Large intestine (tissue), 12 donors: ENCODE results near the gene ISY1. TPM values are rescaled to one million over a fixed set of nuclear protein-coding genes. Genes with fewer than 3 reads are reported as not detected.
"Not testable (repeated sequence)": the region's sequence is repeated elsewhere in the genome, so short reads cannot be mapped to it uniquely, and the experiment has no call there.

ENCODE experiments used
- DNase-seq, 2 donors: peaks; one replicate each; pipeline versions ENCODE4 v3.0.0 to v3.0.0-alpha.2; 2013
- H3K27ac ChIP-seq: one replicate; pipeline ENCODE4 v1.5.1; 2013; ENCODE audit warnings: low read length
- H3K27me3 ChIP-seq: 2 replicates; pipeline ENCODE4 v1.6.1; 2013; ENCODE audit warnings: low read length; ENCODE audit not compliant: control insufficient read depth, insufficient read depth
- H3K36me3 ChIP-seq: 2 replicates; pipeline ENCODE4 v1.6.1; 2013; ENCODE audit warnings: low read length; ENCODE audit not compliant: control insufficient read depth, insufficient read depth
- H3K4me1 ChIP-seq: one replicate; pipeline ENCODE4 v1.6.1; 2013; ENCODE audit warnings: low read length; ENCODE audit not compliant: control insufficient read depth, insufficient read depth
- H3K4me3 ChIP-seq: one replicate; pipeline ENCODE4 v1.5.1; 2013; ENCODE audit warnings: low read length
- H3K9me3 ChIP-seq: one replicate; pipeline ENCODE4 v1.6.1; 2013; ENCODE audit warnings: mild to moderate bottlenecking, low read depth, low read length, moderate library complexity; ENCODE audit not compliant: control insufficient read depth
- WGBS: methylation state at CpG from one replicate; pipeline ENCODE4 v1.1.5; 2013; ENCODE audit warnings: low lambda C conversion rate; ENCODE audit not compliant: insufficient coverage; 5-methylcytosine and 5-hydroxymethylcytosine counted together
- long read RNA-seq, 11 donors: transcript quantifications; one replicate each; lab custom pipeline, GENCODE V29; 2026
- polyA plus RNA-seq: library from polyadenylated mRNA; unstranded; fragments of 120-200 nt; gene quantifications from one replicate; pipeline ENCODE4 v1.2.1, GENCODE V29; 2013

The ISY1 gene
- polyA plus RNA-seq = 28.6 TPM
- long read RNA-seq, donor 1, partial matches to known transcripts = 0 of 3 reads
- long read RNA-seq, donor 1, other reads (novel, unspliced or antisense) = 0 of 3 reads
- long read RNA-seq, donor 2, transcript ISY1-203 (11 exons, 3,842 nt) = major isoform, 7 of 16 reads
- long read RNA-seq, donor 2, partial matches to known transcripts = 7 of 16 reads
- long read RNA-seq, donor 2, other reads (novel, unspliced or antisense) = 0 of 16 reads
- long read RNA-seq, donor 3 = 0 reads
- long read RNA-seq, donor 4, partial matches to known transcripts = 0 of 3 reads
- long read RNA-seq, donor 4, other reads (novel, unspliced or antisense) = 0 of 3 reads
- long read RNA-seq, donor 5, partial matches to known transcripts = 0 of 4 reads
- long read RNA-seq, donor 5, other reads (novel, unspliced or antisense) = 0 of 4 reads
- long read RNA-seq, donor 6, transcript ISY1-203 (11 exons, 3,842 nt) = major isoform, 9 of 21 reads
- long read RNA-seq, donor 6, partial matches to known transcripts = 10 of 21 reads
- long read RNA-seq, donor 6, other reads (novel, unspliced or antisense) = 0 of 21 reads
- long read RNA-seq, donor 7, partial matches to known transcripts = 0 of 5 reads
- long read RNA-seq, donor 7, other reads (novel, unspliced or antisense) = 0 of 5 reads
- long read RNA-seq, donor 8, partial matches to known transcripts = 0 of 4 reads
- long read RNA-seq, donor 8, other reads (novel, unspliced or antisense) = 0 of 4 reads
- long read RNA-seq, donor 9, partial matches to known transcripts = 0 of 4 reads
- long read RNA-seq, donor 9, other reads (novel, unspliced or antisense) = 0 of 4 reads
- long read RNA-seq, donor 10, transcript ISY1-203 (11 exons, 3,842 nt) = major isoform, 8 of 8 reads
- long read RNA-seq, donor 10, partial matches to known transcripts = 0 of 8 reads
- long read RNA-seq, donor 10, other reads (novel, unspliced or antisense) = 0 of 8 reads
- long read RNA-seq, donor 11, transcript ISY1-203 (11 exons, 3,842 nt) = major isoform, 7 of 8 reads
- long read RNA-seq, donor 11, partial matches to known transcripts = 0 of 8 reads
- long read RNA-seq, donor 11, other reads (novel, unspliced or antisense) = 0 of 8 reads

DNA sequence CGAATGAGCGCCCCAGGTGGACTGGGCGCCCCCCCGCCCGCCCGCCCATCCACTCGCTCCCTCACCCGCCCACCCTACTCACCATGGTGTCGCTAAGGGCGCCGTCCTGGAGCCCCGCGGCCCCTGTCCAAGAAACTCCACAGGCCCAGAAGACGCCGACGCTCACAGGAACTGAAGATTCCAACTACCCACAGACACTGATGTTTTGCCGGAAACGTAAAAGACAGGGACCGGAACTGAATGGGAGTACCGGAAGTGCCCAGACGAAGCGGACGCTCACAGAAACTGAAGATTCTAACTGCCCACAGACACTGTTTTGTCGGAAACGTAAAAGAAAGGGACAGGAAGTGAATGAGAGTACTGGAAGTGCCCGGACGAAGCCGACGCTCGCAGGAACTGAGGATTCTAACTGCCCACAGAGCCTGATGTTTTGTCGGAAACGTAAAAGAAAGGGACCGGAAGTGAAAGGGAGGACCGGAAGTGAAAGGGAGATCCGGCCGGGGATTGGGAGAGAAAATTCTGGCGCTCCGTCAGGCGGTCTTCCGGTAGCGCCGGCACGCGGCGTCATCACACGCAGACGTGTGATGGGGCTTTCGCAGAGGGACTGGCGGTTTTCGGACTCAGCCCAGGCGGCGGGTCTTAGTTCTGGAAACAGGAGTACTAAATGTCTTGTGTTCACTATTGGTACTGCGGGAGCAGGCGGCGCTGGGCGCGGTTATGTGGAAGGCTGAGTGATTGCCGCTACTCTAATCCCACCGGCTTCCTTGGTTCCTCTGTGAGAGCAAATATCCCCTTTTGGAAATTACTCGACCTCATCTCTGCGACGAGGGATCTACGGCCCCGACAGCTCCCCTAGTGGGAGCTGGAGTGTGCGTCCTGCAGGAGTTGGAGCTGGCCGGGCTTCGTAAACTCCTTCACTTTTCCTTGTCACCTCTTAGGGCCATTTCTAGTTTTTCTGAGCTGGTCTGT lies at the start of gene ISY1:
TSS of gene ISY1 (minus strand) at position 173 of the 969 bp plus-strand sequence. CDS start at position 85, 88 bp downstream.
- peaks cover 9% of the 10 kb centered on the region for H3K4me1 ChIP-seq
- WGBS = no CpG with 5 or more reads among the region's 67 CpGs

GRCh38 chr3:129207479-129207878 lies 46.6 kb upstream of the ISY1 start:
- no peak for DNase-seq
- H3K4me1 ChIP-seq = no peaks in the 10 kb centered on the region
- no peak overlapping the region for H3K4me3 ChIP-seq
- peaks cover 3% of the 10 kb centered on the region for H3K27me3 ChIP-seq
- H3K27ac ChIP-seq = no peak overlapping the region
- H3K36me3 ChIP-seq = no peaks in the 10 kb centered on the region
- WGBS = 40% methylated on average over 1 of the region's 4 CpGs
- H3K9me3 ChIP-seq = no peaks in the 10 kb centered on the region

More for the DNA sequence above, at the start of gene ISY1:
- Histone ChIP-seq H3K9me3 (no peaks in the 10 kb centered on the region), H3K27ac (peak within 1 kb of the TSS; percentile 97), H3K4me3 (peak within 1 kb of the TSS; percentile 89), H3K36me3 (peaks cover 23% of the 10 kb centered on the region), H3K27me3 (no peaks in the 10 kb centered on the region)
- DNase-seq = peak; percentile 90 to 97

DNA sequence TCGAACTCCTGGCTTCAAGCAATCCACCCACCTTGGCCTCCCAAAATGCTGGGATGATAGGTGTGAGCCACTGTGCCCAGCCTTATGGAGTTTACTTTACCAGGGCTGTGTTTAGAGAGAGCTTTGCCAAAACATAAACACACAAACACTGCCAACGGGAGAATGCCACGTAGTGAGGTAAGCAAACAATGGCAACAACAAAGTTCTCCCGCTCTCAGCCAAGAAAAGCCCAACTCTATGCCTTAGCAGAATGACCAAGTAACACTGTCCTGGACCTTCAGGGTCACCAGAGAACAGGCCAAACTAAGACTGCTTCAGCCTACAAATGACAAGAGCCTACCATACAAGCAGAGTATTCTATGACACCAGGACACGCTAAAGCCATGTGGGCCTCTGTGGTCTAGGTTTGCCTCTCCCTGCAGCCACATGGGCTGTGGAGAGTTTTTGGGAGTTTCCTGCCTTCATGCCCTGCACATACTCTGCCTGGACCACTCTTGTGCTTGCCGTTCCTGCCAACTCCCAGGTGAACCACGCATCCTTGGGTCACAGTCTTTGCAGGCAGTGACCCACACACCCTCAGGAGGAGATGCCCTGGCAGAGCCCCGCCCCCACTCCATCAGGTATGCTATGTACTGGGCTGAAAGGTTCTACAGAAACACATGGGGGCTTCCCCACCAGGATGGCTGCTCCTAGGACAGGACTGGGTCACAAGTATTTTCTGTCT lies 44.4 kb upstream of the ISY1 start:
- no peaks in the 10 kb centered on the region for H3K36me3 ChIP-seq
- H3K4me1 ChIP-seq = no peaks in the 10 kb centered on the region
- H3K27me3 ChIP-seq = peaks cover 3% of the 10 kb centered on the region
- no peak for DNase-seq
- no peak overlapping the region for H3K27ac ChIP-seq
- no CpG with 5 or more reads among the region's 8 CpGs for WGBS
- H3K4me3 ChIP-seq = no peak overlapping the region
- H3K9me3 ChIP-seq = no peaks in the 10 kb centered on the region

GRCh38 chr3:129204473-129204872 lies 43.6 kb upstream of the ISY1 start:
- peaks cover 3% of the 10 kb centered on the region for H3K27me3 ChIP-seq
- H3K4me1 ChIP-seq = no peaks in the 10 kb centered on the region
- no peaks in the 10 kb centered on the region for H3K36me3 ChIP-seq
- no peak overlapping the region for H3K27ac ChIP-seq
- no peaks in the 10 kb centered on the region for H3K9me3 ChIP-seq
- no peak for DNase-seq
- no peak overlapping the region for H3K4me3 ChIP-seq
- WGBS = 83% methylated on average over 1 of the region's 2 CpGs

DNA sequence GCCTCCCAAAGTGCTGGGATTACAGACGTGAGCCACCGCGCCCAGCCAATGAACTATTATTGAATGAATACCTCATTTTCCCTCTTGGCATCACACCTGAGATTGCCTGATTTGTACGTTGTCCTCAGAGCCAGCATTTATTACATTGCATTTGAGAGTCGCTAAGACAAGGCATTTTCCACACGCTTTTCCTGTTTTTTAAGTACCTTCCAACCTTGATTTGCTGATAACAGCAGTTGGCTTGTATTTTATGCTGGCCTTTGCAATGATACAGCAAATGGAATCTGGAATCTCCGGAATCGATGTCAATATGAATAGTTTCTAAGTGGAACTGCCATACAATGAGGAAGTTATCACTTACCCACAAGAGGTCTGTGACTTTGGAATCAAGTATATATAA lies 38.5 kb upstream of the ISY1 start:
- H3K27ac ChIP-seq = no peak overlapping the region
- no peak for DNase-seq
- no peaks in the 10 kb centered on the region for H3K36me3 ChIP-seq
- no peaks in the 10 kb centered on the region for H3K27me3 ChIP-seq
- H3K9me3 ChIP-seq = no peaks in the 10 kb centered on the region
- WGBS = 88% methylated on average over 3 of the region's 8 CpGs
- H3K4me3 ChIP-seq = no peak overlapping the region
- H3K4me1 ChIP-seq = no peaks in the 10 kb centered on the region

GRCh38 chr3:129197321-129197720 lies 36.5 kb upstream of the ISY1 start:
- WGBS = no CpG with 5 or more reads among the region's 1 CpG
- Histone ChIP-seq H3K27ac (no peak overlapping the region), H3K27me3 (no peaks in the 10 kb centered on the region), H3K36me3 (no peaks in the 10 kb centered on the region), H3K9me3 (no peaks in the 10 kb centered on the region), H3K4me1 (no peaks in the 10 kb centered on the region), H3K4me3 (no peak overlapping the region)
- no peak for DNase-seq

- no peaks in the 10 kb centered on the region for H3K9me3 ChIP-seq
- H3K27ac ChIP-seq = no peak overlapping the region
- H3K27me3 ChIP-seq = no peaks in the 10 kb centered on the region
- 86% methylated on average over 1 of the region's 3 CpGs for WGBS
- H3K36me3 ChIP-seq = no peaks in the 10 kb centered on the region
- H3K4me3 ChIP-seq = no peak overlapping the region
- no peak for DNase-seq
- H3K4me1 ChIP-seq = no peaks in the 10 kb centered on the region
These were observed 35.7 kb upstream of the ISY1 start for GRCh38 chr3:129196601-129197000.

DNA sequence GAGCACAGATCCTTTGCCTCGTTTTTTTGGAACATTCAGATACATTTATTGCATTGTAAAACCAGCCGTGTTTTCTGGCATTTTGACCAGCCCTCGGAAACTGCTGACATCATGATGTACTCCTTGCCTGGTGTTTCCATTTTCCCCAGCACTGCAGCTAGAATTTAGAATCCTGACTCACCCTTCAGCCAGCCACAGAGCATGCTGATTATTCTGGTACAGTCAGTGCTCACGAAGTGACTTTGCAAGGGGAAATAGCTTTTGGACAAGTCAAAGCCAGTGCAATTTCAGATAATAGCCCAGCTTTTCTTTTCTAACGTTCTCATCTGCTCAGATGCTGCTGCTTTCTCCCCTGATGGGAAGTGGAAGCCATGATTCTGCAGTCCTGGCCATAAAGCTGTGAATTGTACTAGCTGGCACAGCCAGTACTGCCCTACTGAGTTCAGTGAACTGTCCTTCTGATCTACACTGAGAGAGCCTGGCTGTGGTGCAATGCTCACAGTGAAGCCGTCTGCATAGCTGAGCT lies 34.9 kb upstream of the ISY1 start:
- H3K27ac ChIP-seq = no peak overlapping the region
- WGBS = no CpG with 5 or more reads among the region's 6 CpGs
- H3K27me3 ChIP-seq = no peaks in the 10 kb centered on the region
- H3K36me3 ChIP-seq = no peaks in the 10 kb centered on the region
- no peaks in the 10 kb centered on the region for H3K9me3 ChIP-seq
- peak; percentile 21 to 39 for DNase-seq
- no peaks in the 10 kb centered on the region for H3K4me1 ChIP-seq
- H3K4me3 ChIP-seq = no peak overlapping the region

DNA sequence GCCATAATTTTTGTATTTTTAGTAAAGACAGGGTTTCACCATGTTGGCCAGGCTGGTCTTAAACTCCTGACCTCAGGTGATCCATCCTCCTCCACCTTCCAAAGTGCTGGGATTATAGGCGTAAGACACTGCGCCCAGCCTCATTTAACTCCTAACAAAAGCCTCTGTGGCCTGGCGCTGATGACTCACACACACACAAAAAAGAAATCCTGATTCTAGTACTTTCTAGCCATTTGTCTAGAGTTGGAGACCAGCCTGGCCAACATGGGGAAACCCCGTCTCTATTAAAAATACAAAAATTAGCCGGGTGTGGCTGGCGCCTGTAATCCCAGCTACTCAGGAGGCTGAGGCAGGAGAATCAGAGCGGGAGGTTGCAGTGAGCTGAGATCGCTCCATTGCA lies 28.9 kb upstream of the ISY1 start:
- H3K36me3 ChIP-seq, H3K27ac ChIP-seq, H3K9me3 ChIP-seq, H3K4me1 ChIP-seq, DNase-seq, H3K4me3 ChIP-seq, H3K27me3 ChIP-seq: not testable (repeated sequence)
- WGBS = no CpG with 5 or more reads among the region's 8 CpGs
